Measurements from ENCODE around the gene DNM2.
A peak's percentile ranks its signal among the peaks of the same experiment; 100 is the strongest.

DNM2 gene

GRCh38 chr19:10682397-10683063 is 35.3 kb upstream of the DNM2 start:
- FAIRE-seq (no peak), DNase-seq (ENCODE audit: insufficient read length) (no peak)
- TF ChIP-seq TAF1 (IDR thresholded peaks at IDR 0.05; ENCODE audit: borderline replicate concordance, low read depth, low read length) (no peak), POLR2A (IDR thresholded peaks at IDR 0.05; ENCODE audit: low read depth, low read length) (peak; percentile 50), POLR2AphosphoS5 (IDR thresholded peaks at IDR 0.05; ENCODE audit: low read depth, low read length) (no peak; the same call in none of the 2 replicates)

- TF ChIP-seq TAF1 (IDR thresholded peaks at IDR 0.05; ENCODE audit: borderline replicate concordance, low read depth, low read length) (no peak), POLR2AphosphoS5 (IDR thresholded peaks at IDR 0.05; ENCODE audit: low read depth, low read length) (no peak), POLR2A (IDR thresholded peaks at IDR 0.05; ENCODE audit: low read depth, low read length) (no peak)
- FAIRE-seq = no peak
- DNase-seq (ENCODE audit: insufficient read length) = no peak
These were observed 34.8 kb upstream of the DNM2 start for GRCh38 chr19:10683064-10683426.

- DNase-seq (ENCODE audit: insufficient read length) = no peak
- TF ChIP-seq TAF1 (IDR thresholded peaks at IDR 0.05; ENCODE audit: borderline replicate concordance, low read depth, low read length) = no peak
- TF ChIP-seq POLR2A (IDR thresholded peaks at IDR 0.05; ENCODE audit: low read depth, low read length) = peak; percentile 22; the same call in 1 of the 2 replicates
- TF ChIP-seq POLR2AphosphoS5 (IDR thresholded peaks at IDR 0.05; ENCODE audit: low read depth, low read length) = peak; percentile 25; the same call in 1 of the 2 replicates
- FAIRE-seq = no peak
These were observed 34.3 kb upstream of the DNM2 start for GRCh38 chr19:10683582-10683981.

- TF ChIP-seq POLR2A (IDR thresholded peaks at IDR 0.05; ENCODE audit: low read depth, low read length) (no peak), TAF1 (IDR thresholded peaks at IDR 0.05; ENCODE audit: borderline replicate concordance, low read depth, low read length) (no peak), POLR2AphosphoS5 (IDR thresholded peaks at IDR 0.05; ENCODE audit: low read depth, low read length) (no peak)
- no peak for FAIRE-seq
- DNase-seq (ENCODE audit: insufficient read length) = no peak
These were observed 32.7 kb upstream of the DNM2 start for GRCh38 chr19:10685210-10685609.

- TF ChIP-seq TAF1 (IDR thresholded peaks at IDR 0.05; ENCODE audit: borderline replicate concordance, low read depth, low read length) = no peak
- peak; percentile 14; the same call in 1 of the 2 replicates for TF ChIP-seq POLR2A (IDR thresholded peaks at IDR 0.05; ENCODE audit: low read depth, low read length)
- peak; percentile 68; the same call in 1 of the 2 replicates for TF ChIP-seq POLR2AphosphoS5 (IDR thresholded peaks at IDR 0.05; ENCODE audit: low read depth, low read length)
- no peak for FAIRE-seq
These were observed 31.7 kb upstream of the DNM2 start for GRCh38 chr19:10686193-10686592.

GRCh38 chr19:10686661-10687517 is 31.0 kb upstream of the DNM2 start:
- DNase-seq (ENCODE audit: insufficient read length) = no peak
- FAIRE-seq = no peak

More at GRCh38 chr19:10686193-10686592, 31.7 kb upstream of the DNM2 start:
- no peak for DNase-seq (ENCODE audit: insufficient read length)

GRCh38 chr19:10687518-10688288 is 30.2 kb upstream of the DNM2 start:
- TF ChIP-seq POLR2AphosphoS5 (IDR thresholded peaks at IDR 0.05; ENCODE audit: low read depth, low read length) = peak; percentile 73; the same call in 1 of the 2 replicates
- no peak for TF ChIP-seq TAF1 (IDR thresholded peaks at IDR 0.05; ENCODE audit: borderline replicate concordance, low read depth, low read length)
- TF ChIP-seq POLR2A (IDR thresholded peaks at IDR 0.05; ENCODE audit: low read depth, low read length) = no peak; the same call in 1 of the 2 replicates
- DNase-seq (ENCODE audit: insufficient read length) = no peak
- FAIRE-seq = no peak

More at GRCh38 chr19:10686661-10687517, 31.0 kb upstream of the DNM2 start:
- TF ChIP-seq TAF1 (IDR thresholded peaks at IDR 0.05; ENCODE audit: borderline replicate concordance, low read depth, low read length) (no peak), POLR2A (IDR thresholded peaks at IDR 0.05; ENCODE audit: low read depth, low read length) (peak; percentile 35), POLR2AphosphoS5 (IDR thresholded peaks at IDR 0.05; ENCODE audit: low read depth, low read length) (peak; percentile 84; the same call in 1 of the 2 replicates)

- no peak for FAIRE-seq
- TF ChIP-seq TAF1 (IDR thresholded peaks at IDR 0.05; ENCODE audit: borderline replicate concordance, low read depth, low read length) = no peak
- TF ChIP-seq POLR2A (IDR thresholded peaks at IDR 0.05; ENCODE audit: low read depth, low read length) = peak; percentile 26; the same call in 1 of the 2 replicates
- peak; percentile 66; the same call in 1 of the 2 replicates for TF ChIP-seq POLR2AphosphoS5 (IDR thresholded peaks at IDR 0.05; ENCODE audit: low read depth, low read length)
- DNase-seq (ENCODE audit: insufficient read length) = no peak
These were observed 29.2 kb upstream of the DNM2 start for GRCh38 chr19:10688545-10689280.

- TF ChIP-seq POLR2AphosphoS5 (IDR thresholded peaks at IDR 0.05; ENCODE audit: low read depth, low read length) = 0 out of 2 replicates have a peak, but pooled peaks have one; percentile 7
- TF ChIP-seq TAF1 (IDR thresholded peaks at IDR 0.05; ENCODE audit: borderline replicate concordance, low read depth, low read length) = no peak
- no peak for TF ChIP-seq POLR2A (IDR thresholded peaks at IDR 0.05; ENCODE audit: low read depth, low read length)
- FAIRE-seq = no peak
- no peak for DNase-seq (ENCODE audit: insufficient read length)
These were observed 27.5 kb upstream of the DNM2 start for GRCh38 chr19:10690341-10690781.

GRCh38 chr19:10691178-10691881 is 26.5 kb upstream of the DNM2 start:
- DNase-seq (ENCODE audit: insufficient read length) = no peak
- no peak for FAIRE-seq
- TF ChIP-seq POLR2AphosphoS5 (IDR thresholded peaks at IDR 0.05; ENCODE audit: low read depth, low read length) (no peak; the same call in 1 of the 2 replicates), POLR2A (IDR thresholded peaks at IDR 0.05; ENCODE audit: low read depth, low read length) (no peak), TAF1 (IDR thresholded peaks at IDR 0.05; ENCODE audit: borderline replicate concordance, low read depth, low read length) (no peak)

Data from GM12892 (cell line).